Measurements from ENCODE around the gene DDX10.

The DDX10 gene

GRCh38 chr11:108914981-108915380, 250.1 kb downstream of the DDX10 start:
- no peak for DNase-seq (ENCODE audit: low read depth)
- no peak overlapping the region for H3K4me3 ChIP-seq (ENCODE audit: low read depth, low read length)
- TF ChIP-seq, protein P1, sequence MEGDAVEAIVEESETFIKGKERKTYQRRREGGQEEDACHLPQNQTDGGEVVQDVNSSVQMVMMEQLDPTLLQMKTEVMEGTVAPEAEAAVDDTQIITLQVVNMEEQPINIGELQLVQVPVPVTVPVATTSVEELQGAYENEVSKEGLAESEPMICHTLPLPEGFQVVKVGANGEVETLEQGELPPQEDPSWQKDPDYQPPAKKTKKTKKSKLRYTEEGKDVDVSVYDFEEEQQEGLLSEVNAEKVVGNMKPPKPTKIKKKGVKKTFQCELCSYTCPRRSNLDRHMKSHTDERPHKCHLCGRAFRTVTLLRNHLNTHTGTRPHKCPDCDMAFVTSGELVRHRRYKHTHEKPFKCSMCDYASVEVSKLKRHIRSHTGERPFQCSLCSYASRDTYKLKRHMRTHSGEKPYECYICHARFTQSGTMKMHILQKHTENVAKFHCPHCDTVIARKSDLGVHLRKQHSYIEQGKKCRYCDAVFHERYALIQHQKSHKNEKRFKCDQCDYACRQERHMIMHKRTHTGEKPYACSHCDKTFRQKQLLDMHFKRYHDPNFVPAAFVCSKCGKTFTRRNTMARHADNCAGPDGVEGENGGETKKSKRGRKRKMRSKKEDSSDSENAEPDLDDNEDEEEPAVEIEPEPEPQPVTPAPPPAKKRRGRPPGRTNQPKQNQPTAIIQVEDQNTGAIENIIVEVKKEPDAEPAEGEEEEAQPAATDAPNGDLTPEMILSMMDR (IDR thresholded peaks at IDR 0.05; ENCODE audit: low read depth, low read length): no peak
- TF ChIP-seq MYC (IDR thresholded peaks at IDR 0.05; ENCODE audit: low read depth, low read length) (no peak), POLR2A (IDR thresholded peaks at IDR 0.05; ENCODE audit: extremely low read depth, insufficient read length) (no peak)
- TF ChIP-seq, protein P2, sequence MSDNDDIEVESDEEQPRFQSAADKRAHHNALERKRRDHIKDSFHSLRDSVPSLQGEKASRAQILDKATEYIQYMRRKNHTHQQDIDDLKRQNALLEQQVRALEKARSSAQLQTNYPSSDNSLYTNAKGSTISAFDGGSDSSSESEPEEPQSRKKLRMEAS (IDR thresholded peaks at IDR 0.05; ENCODE audit: low read depth, low read length): no peak

GRCh38 chr11:108915666-108916065, 250.8 kb downstream of the DDX10 start:
- peak; percentile 6 for DNase-seq (ENCODE audit: low read depth)
- H3K4me3 ChIP-seq (ENCODE audit: low read depth, low read length): no peak overlapping the region
- TF ChIP-seq, protein P2 (IDR thresholded peaks at IDR 0.05; ENCODE audit: low read depth, low read length): no peak
- TF ChIP-seq POLR2A (IDR thresholded peaks at IDR 0.05; ENCODE audit: extremely low read depth, insufficient read length) (no peak), MYC (IDR thresholded peaks at IDR 0.05; ENCODE audit: low read depth, low read length) (no peak)
- TF ChIP-seq, protein P1 (IDR thresholded peaks at IDR 0.05; ENCODE audit: low read depth, low read length): no peak

- no peak overlapping the region for H3K4me3 ChIP-seq (ENCODE audit: low read depth, low read length)
- TF ChIP-seq MYC (IDR thresholded peaks at IDR 0.05; ENCODE audit: low read depth, low read length) (no peak), POLR2A (IDR thresholded peaks at IDR 0.05; ENCODE audit: extremely low read depth, insufficient read length) (no peak)
- TF ChIP-seq, protein P1 (IDR thresholded peaks at IDR 0.05; ENCODE audit: low read depth, low read length): no peak
- TF ChIP-seq, protein P2 (IDR thresholded peaks at IDR 0.05; ENCODE audit: low read depth, low read length): no peak
- DNase-seq (ENCODE audit: low read depth): no peak
These were observed 251.4 kb downstream of the DDX10 start for GRCh38 chr11:108916290-108916689.

DNA sequence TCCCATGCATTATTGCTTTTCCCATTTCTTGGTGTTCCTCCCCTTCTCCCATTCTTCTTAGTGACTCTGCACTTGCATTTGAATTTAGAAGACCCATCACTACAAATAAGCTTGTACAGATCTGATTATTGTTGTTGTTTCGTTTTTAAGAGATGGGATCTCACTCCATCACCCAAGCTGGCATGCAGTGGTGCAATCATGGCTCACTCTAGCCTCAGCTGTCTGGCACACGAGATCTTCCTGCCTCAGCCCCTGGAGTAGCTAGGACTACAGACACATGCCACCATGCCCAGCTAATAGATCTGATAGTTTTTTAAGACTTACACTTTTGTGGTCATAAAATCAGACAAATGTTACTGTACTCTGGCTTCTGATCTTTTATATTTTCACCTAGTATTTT, 252.1 kb downstream of the DDX10 start:
- TF ChIP-seq, protein P2 (IDR thresholded peaks at IDR 0.05; ENCODE audit: low read depth, low read length): no peak
- TF ChIP-seq, protein P1 (IDR thresholded peaks at IDR 0.05; ENCODE audit: low read depth, low read length): no peak
- no peak for TF ChIP-seq POLR2A (IDR thresholded peaks at IDR 0.05; ENCODE audit: extremely low read depth, insufficient read length)
- no peak for TF ChIP-seq MYC (IDR thresholded peaks at IDR 0.05; ENCODE audit: low read depth, low read length)
- no peak for DNase-seq (ENCODE audit: low read depth)

DNA sequence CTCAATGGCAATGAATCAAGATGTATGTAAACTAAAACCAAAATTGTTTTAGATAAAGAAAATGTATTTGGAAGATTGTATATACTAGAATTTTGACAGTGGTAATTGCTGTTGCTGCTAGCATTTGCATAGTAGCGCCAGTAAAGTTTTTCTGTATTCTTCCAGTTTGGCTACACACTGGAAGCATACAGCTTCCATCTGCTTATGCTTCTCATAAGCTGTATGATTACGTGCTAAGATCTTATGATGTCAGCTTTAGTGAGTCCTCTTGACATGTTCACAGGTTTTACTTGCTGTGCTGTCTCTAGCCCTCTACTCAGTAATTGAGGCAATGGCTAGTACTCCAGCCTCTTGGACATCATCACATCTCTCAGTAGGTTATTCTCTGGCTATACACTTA, 256.3 kb downstream of the DDX10 start:
- DNase-seq (ENCODE audit: low read depth): no peak
- no peak for TF ChIP-seq POLR2A (IDR thresholded peaks at IDR 0.05; ENCODE audit: extremely low read depth, insufficient read length)
- TF ChIP-seq, protein P1 (IDR thresholded peaks at IDR 0.05; ENCODE audit: low read depth, low read length): no peak
- TF ChIP-seq, protein P2 (IDR thresholded peaks at IDR 0.05; ENCODE audit: low read depth, low read length): no peak
- no peak for TF ChIP-seq MYC (IDR thresholded peaks at IDR 0.05; ENCODE audit: low read depth, low read length)

More for the DNA sequence above, 252.1 kb downstream of the DDX10 start:
- H3K4me3 ChIP-seq (ENCODE audit: low read depth, low read length): no peak overlapping the region

More for the DNA sequence above, 256.3 kb downstream of the DDX10 start:
- H3K4me3 ChIP-seq (ENCODE audit: low read depth, low read length): no peak overlapping the region

Data from NB4 (cell line).